ENCODE results near the gene PDGFA. TPM values are rescaled to one million over a fixed set of nuclear protein-coding genes. Genes with fewer than 3 reads are reported as not detected.

Gene PDGFA
- total RNA-seq, 3 donors from 2014 or later (not counting 1 experiment from before 2014, with no cell fraction given): 0.86 to 2.0 (median 1.5) TPM

DNA sequence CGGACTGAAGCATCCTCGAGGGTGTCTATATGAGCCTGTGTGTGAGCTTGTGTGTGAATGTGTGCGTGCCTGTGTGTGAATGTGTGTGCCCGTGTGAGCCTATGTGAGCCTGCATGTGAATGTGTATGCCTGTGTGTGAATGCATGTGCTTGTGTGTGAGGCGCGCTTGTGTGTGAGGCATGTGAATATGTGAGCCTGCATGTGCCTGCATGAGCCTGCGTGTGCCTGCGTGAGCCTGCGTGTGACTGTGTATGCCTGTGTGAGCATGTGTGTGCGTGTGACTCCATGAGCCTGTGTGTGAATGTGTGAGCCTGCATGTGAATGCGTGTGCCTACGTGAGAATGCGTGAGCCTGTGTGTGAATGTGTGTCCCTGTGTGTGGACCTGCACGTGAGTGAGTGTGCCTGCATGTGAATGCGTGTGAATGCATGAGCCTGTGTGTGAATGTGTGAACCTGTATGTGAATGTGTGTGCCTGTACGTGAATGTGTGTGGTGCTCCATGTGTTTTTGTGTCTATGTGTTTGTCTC is 33.4 kb downstream of the PDGFA start:
- H3K27ac Mint-ChIP-seq: no peak overlapping the region
- H3K27me3 Mint-ChIP-seq (ENCODE audit: low read depth in 2 of 2): peaks cover 13 to 20% of the 10 kb centered on the region in 2 donors
- H3K36me3 ChIP-seq (ENCODE audit: control insufficient read depth, insufficient read depth, low read length): no peaks in the 10 kb centered on the region
- TF ChIP-seq, protein P1, sequence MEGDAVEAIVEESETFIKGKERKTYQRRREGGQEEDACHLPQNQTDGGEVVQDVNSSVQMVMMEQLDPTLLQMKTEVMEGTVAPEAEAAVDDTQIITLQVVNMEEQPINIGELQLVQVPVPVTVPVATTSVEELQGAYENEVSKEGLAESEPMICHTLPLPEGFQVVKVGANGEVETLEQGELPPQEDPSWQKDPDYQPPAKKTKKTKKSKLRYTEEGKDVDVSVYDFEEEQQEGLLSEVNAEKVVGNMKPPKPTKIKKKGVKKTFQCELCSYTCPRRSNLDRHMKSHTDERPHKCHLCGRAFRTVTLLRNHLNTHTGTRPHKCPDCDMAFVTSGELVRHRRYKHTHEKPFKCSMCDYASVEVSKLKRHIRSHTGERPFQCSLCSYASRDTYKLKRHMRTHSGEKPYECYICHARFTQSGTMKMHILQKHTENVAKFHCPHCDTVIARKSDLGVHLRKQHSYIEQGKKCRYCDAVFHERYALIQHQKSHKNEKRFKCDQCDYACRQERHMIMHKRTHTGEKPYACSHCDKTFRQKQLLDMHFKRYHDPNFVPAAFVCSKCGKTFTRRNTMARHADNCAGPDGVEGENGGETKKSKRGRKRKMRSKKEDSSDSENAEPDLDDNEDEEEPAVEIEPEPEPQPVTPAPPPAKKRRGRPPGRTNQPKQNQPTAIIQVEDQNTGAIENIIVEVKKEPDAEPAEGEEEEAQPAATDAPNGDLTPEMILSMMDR (IDR thresholded peaks at IDR 0.05): no peak
- H3K4me3 ChIP-seq (ENCODE audit: low read length): no peak overlapping the region
- ATAC-seq (no peak), DNase-seq (no peak)
- H3K27ac ChIP-seq (ENCODE audit: low read length): no peak overlapping the region
- no peaks in the 10 kb centered on the region for H3K36me3 Mint-ChIP-seq
- H3K9me3 ChIP-seq (ENCODE audit: control insufficient read depth, insufficient read depth, low read length): no peaks in the 10 kb centered on the region
- H3K9me3 Mint-ChIP-seq: peaks cover 9 to 11% of the 10 kb centered on the region in 2 donors
- no peaks in the 10 kb centered on the region for H3K4me1 Mint-ChIP-seq
- no peaks in the 10 kb centered on the region for H3K4me1 ChIP-seq (ENCODE audit: control insufficient read depth, insufficient read depth, low read length)
- H3K27me3 ChIP-seq (ENCODE audit: control insufficient read depth, insufficient read depth, low read length): no peaks in the 10 kb centered on the region
- intact Hi-C loops (cut with micrococcal nuclease): no loop called here
- no peak overlapping the region for H3K4me3 Mint-ChIP-seq
- 90% methylated on average over 16 of the region's 16 CpGs for WGBS (ENCODE audit: insufficient coverage)

GRCh38 chr7:485188-486081 is 34.2 kb downstream of the PDGFA start:
- Histone ChIP-seq H3K36me3 (ENCODE audit: control insufficient read depth, insufficient read depth, low read length) (no peaks in the 10 kb centered on the region), H3K27ac (ENCODE audit: low read length) (no peak overlapping the region), H3K4me3 (ENCODE audit: low read length) (no peak overlapping the region), H3K4me1 (ENCODE audit: control insufficient read depth, insufficient read depth, low read length) (no peaks in the 10 kb centered on the region), H3K27me3 (ENCODE audit: control insufficient read depth, insufficient read depth, low read length) (no peaks in the 10 kb centered on the region), H3K9me3 (ENCODE audit: control insufficient read depth, insufficient read depth, low read length) (no peaks in the 10 kb centered on the region)
- intact Hi-C loops (cut with micrococcal nuclease): no loop called here
- 85% methylated on average over 24 of the region's 25 CpGs for WGBS (ENCODE audit: insufficient coverage)
- TF ChIP-seq, protein P1 (IDR thresholded peaks at IDR 0.05): no peak
- peak in 1 of 3 donors; percentile 8 for ATAC-seq
- Mint-ChIP-seq H3K4me3 (no peak overlapping the region), H3K36me3 (no peaks in the 10 kb centered on the region), H3K27ac (no peak overlapping the region), H3K9me3 (peaks cover 9 to 11% of the 10 kb centered on the region in 2 donors), H3K4me1 (no peaks in the 10 kb centered on the region), H3K27me3 (ENCODE audit: low read depth in 2 of 2) (peaks cover 13 to 20% of the 10 kb centered on the region in 2 donors)
- DNase-seq: no peak

GRCh38 chr7:484356-485101 is 35.1 kb downstream of the PDGFA start:
- Mint-ChIP-seq H3K36me3 (no peaks in the 10 kb centered on the region), H3K27ac (no peak overlapping the region), H3K27me3 (ENCODE audit: low read depth in 2 of 2) (peaks cover 13 to 20% of the 10 kb centered on the region in 2 donors), H3K9me3 (peaks cover 9 to 11% of the 10 kb centered on the region in 2 donors), H3K4me1 (no peaks in the 10 kb centered on the region), H3K4me3 (no peak overlapping the region)
- Histone ChIP-seq H3K27ac (ENCODE audit: low read length) (no peak overlapping the region), H3K27me3 (ENCODE audit: control insufficient read depth, insufficient read depth, low read length) (no peaks in the 10 kb centered on the region), H3K4me1 (ENCODE audit: control insufficient read depth, insufficient read depth, low read length) (no peaks in the 10 kb centered on the region), H3K4me3 (ENCODE audit: low read length) (no peak overlapping the region), H3K9me3 (ENCODE audit: control insufficient read depth, insufficient read depth, low read length) (no peaks in the 10 kb centered on the region), H3K36me3 (ENCODE audit: control insufficient read depth, insufficient read depth, low read length) (no peaks in the 10 kb centered on the region)
- DNase-seq: no peak
- ATAC-seq: no peak
- 92% methylated on average over 21 of the region's 21 CpGs for WGBS (ENCODE audit: insufficient coverage)
- intact Hi-C loops (cut with micrococcal nuclease): no loop called here
- TF ChIP-seq, protein P1 (IDR thresholded peaks at IDR 0.05): no peak
